ENCODE data around the gene MGMT. TPM values are rescaled to one million over a fixed set of nuclear protein-coding genes. Genes with fewer than 3 reads are reported as not detected.

MGMT gene
- total and polyA plus RNA-seq, 2 experiments from 2014 or later, result 19.3 to 21.9 TPM

- no peaks in the 10 kb centered on the region for H3K79me2 ChIP-seq (replicated peaks; ENCODE audit: insufficient read depth)
- peak; percentile 43 for ATAC-seq
- H4K20me1 ChIP-seq (replicated peaks; ENCODE audit: insufficient read depth), result no peaks in the 10 kb centered on the region
- no peaks in the 10 kb centered on the region for H3K27me3 ChIP-seq (ENCODE audit: insufficient read depth)
- no peaks in the 10 kb centered on the region for H3K4me1 ChIP-seq (ENCODE audit: insufficient read depth)
- no peak overlapping the region for H3K4me3 ChIP-seq
- H3K4me2 ChIP-seq, result no peak overlapping the region
- H3K9me2 ChIP-seq (ENCODE audit: insufficient read depth), result no peaks in the 10 kb centered on the region
- no peak overlapping the region for H3K27ac ChIP-seq (ENCODE audit: low read depth)
- TF ChIP-seq, protein P1, sequence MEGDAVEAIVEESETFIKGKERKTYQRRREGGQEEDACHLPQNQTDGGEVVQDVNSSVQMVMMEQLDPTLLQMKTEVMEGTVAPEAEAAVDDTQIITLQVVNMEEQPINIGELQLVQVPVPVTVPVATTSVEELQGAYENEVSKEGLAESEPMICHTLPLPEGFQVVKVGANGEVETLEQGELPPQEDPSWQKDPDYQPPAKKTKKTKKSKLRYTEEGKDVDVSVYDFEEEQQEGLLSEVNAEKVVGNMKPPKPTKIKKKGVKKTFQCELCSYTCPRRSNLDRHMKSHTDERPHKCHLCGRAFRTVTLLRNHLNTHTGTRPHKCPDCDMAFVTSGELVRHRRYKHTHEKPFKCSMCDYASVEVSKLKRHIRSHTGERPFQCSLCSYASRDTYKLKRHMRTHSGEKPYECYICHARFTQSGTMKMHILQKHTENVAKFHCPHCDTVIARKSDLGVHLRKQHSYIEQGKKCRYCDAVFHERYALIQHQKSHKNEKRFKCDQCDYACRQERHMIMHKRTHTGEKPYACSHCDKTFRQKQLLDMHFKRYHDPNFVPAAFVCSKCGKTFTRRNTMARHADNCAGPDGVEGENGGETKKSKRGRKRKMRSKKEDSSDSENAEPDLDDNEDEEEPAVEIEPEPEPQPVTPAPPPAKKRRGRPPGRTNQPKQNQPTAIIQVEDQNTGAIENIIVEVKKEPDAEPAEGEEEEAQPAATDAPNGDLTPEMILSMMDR (conservative IDR thresholded peaks at IDR 0.05; ENCODE audit: low read depth in 2 of 2), result peak in 1 of 2 experiments; percentile 38; a peak in 2 of 4 replicates
- no peak for TF ChIP-seq CREB1 (CRISPR knock-in tag; IDR thresholded peaks at IDR 0.05; ENCODE audit: low read depth)
- H3K4me1 Mint-ChIP-seq, result no peaks in the 10 kb centered on the region
- no peak for DNase-seq (ENCODE audit: low spot score)
- H3K36me3 ChIP-seq (ENCODE audit: insufficient read depth), result no peaks in the 10 kb centered on the region
- no peak overlapping the region for H2AFZ ChIP-seq
- peaks cover 8% of the 10 kb centered on the region for H3K27me3 Mint-ChIP-seq (ENCODE audit: insufficient read depth, low read depth, poor library complexity)
- H3K27ac Mint-ChIP-seq, result no peak overlapping the region
- H3K9me3 Mint-ChIP-seq, result peaks cover 27% of the 10 kb centered on the region
- no peak overlapping the region for H3K4me3 Mint-ChIP-seq
- H3K36me3 Mint-ChIP-seq (ENCODE audit: low read depth), result peaks cover 24% of the 10 kb centered on the region; the same call in 2 of the 3 replicates
- no peaks in the 10 kb centered on the region for H3F3A ChIP-seq (replicated peaks; ENCODE audit: low read depth)
Measured at GRCh38 chr10:129740532-129741279, 273.7 kb downstream of the MGMT start.

GRCh38 chr10:129741280-129741977 is 274.4 kb downstream of the MGMT start:
- Histone ChIP-seq H3F3A (replicated peaks; ENCODE audit: low read depth) (no peaks in the 10 kb centered on the region), H3K27me3 (ENCODE audit: insufficient read depth) (no peaks in the 10 kb centered on the region), H3K36me3 (ENCODE audit: insufficient read depth) (no peaks in the 10 kb centered on the region), H3K9me2 (ENCODE audit: insufficient read depth) (no peaks in the 10 kb centered on the region), H3K27ac (ENCODE audit: low read depth) (no peak overlapping the region), H2AFZ (no peak overlapping the region), H3K4me2 (no peak overlapping the region), H3K79me2 (replicated peaks; ENCODE audit: insufficient read depth) (no peaks in the 10 kb centered on the region), H3K4me1 (ENCODE audit: insufficient read depth) (no peaks in the 10 kb centered on the region), H3K4me3 (no peak overlapping the region), H4K20me1 (replicated peaks; ENCODE audit: insufficient read depth) (no peaks in the 10 kb centered on the region)
- Mint-ChIP-seq H3K27ac (no peak overlapping the region), H3K27me3 (ENCODE audit: insufficient read depth, low read depth, poor library complexity) (peaks cover 8% of the 10 kb centered on the region), H3K4me1 (no peaks in the 10 kb centered on the region), H3K4me3 (no peak overlapping the region), H3K36me3 (ENCODE audit: low read depth) (peaks cover 24% of the 10 kb centered on the region; the same call in 2 of the 3 replicates), H3K9me3 (peaks cover 26% of the 10 kb centered on the region)
- DNase-seq (ENCODE audit: low spot score), result no peak
- no peak for ATAC-seq
- TF ChIP-seq NANOG (IDR thresholded peaks at IDR 0.05; ENCODE audit: borderline replicate concordance), result no peak
- TF ChIP-seq POLR2AphosphoS5 (IDR thresholded peaks at IDR 0.05; ENCODE audit: low read depth), result no peak
- TF ChIP-seq JUNB (IDR thresholded peaks at IDR 0.05; ENCODE audit: unreplicated experiment), result no peak
- no peak for TF ChIP-seq EZH2 (IDR thresholded peaks at IDR 0.05; ENCODE audit: low read depth, unreplicated experiment)
- TF ChIP-seq STAT1 (IDR thresholded peaks at IDR 0.05; ENCODE audit: unreplicated experiment), result no peak
- TF ChIP-seq ETS1 (IDR thresholded peaks at IDR 0.05), result no peak
- TF ChIP-seq EZH2phosphoT487 (IDR thresholded peaks at IDR 0.05; ENCODE audit: unreplicated experiment), result no peak
- TF ChIP-seq CREB1 (CRISPR knock-in tag; IDR thresholded peaks at IDR 0.05; ENCODE audit: low read depth), result no peak
- TF ChIP-seq, protein P2, sequence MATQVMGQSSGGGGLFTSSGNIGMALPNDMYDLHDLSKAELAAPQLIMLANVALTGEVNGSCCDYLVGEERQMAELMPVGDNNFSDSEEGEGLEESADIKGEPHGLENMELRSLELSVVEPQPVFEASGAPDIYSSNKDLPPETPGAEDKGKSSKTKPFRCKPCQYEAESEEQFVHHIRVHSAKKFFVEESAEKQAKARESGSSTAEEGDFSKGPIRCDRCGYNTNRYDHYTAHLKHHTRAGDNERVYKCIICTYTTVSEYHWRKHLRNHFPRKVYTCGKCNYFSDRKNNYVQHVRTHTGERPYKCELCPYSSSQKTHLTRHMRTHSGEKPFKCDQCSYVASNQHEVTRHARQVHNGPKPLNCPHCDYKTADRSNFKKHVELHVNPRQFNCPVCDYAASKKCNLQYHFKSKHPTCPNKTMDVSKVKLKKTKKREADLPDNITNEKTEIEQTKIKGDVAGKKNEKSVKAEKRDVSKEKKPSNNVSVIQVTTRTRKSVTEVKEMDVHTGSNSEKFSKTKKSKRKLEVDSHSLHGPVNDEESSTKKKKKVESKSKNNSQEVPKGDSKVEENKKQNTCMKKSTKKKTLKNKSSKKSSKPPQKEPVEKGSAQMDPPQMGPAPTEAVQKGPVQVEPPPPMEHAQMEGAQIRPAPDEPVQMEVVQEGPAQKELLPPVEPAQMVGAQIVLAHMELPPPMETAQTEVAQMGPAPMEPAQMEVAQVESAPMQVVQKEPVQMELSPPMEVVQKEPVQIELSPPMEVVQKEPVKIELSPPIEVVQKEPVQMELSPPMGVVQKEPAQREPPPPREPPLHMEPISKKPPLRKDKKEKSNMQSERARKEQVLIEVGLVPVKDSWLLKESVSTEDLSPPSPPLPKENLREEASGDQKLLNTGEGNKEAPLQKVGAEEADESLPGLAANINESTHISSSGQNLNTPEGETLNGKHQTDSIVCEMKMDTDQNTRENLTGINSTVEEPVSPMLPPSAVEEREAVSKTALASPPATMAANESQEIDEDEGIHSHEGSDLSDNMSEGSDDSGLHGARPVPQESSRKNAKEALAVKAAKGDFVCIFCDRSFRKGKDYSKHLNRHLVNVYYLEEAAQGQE (IDR thresholded peaks at IDR 0.05; ENCODE audit: unreplicated experiment), result no peak
- no peak for TF ChIP-seq ZNF331 (CRISPR knock-in tag; IDR thresholded peaks at IDR 0.05; ENCODE audit: low read depth)
